HepG2 (cell line): ENCODE results near the gene SNAI3. TPM values are rescaled to one million over a fixed set of nuclear protein-coding genes. Genes with fewer than 3 reads are reported as not detected.
A peak's percentile ranks its signal among the peaks of the same experiment; 100 is the strongest.

Experiments used
- AHR ChIP-seq: IDR thresholded peaks from 2 replicates; pipeline ENCODE4 v1.6.1; 2018; ENCODE audit warnings: missing genetic modification reagents, missing compliant biosample characterization
- ARHGAP35 ChIP-seq: sonication (generic); formaldehyde crosslinking; IDR thresholded peaks from 2 replicates; pipeline ENCODE4 v1.9.0; 2022; ENCODE audit warnings: mild to moderate bottlenecking, inconsistent platforms, moderate library complexity, missing genetic modification reagents, borderline replicate concordance
- CERS6 ChIP-seq: sonication (generic); formaldehyde crosslinking; IDR thresholded peaks from 2 replicates; pipeline ENCODE4 v1.5.0; 2020; ENCODE audit warnings: missing genetic modification reagents
- EEA1 ChIP-seq: sonication (generic); formaldehyde crosslinking; IDR thresholded peaks from 2 replicates; pipeline ENCODE4 v1.5.1; 2020; ENCODE audit warnings: mild to moderate bottlenecking, missing genetic modification reagents, borderline replicate concordance
- EP300 ChIP-seq, 3 experiments: sonication (generic) in 1 of 3; formaldehyde crosslinking in 1 of 3; IDR thresholded peaks; 2 replicates each; pipeline versions ENCODE4 v1.5.1 to v1.6.1; 2011 to 2020; ENCODE audit warnings: low read depth in 2 of 3, low read length in 2 of 3, borderline replicate concordance in 1 of 3, improper control_type of control experiment in 1 of 3, mild to moderate bottlenecking in 1 of 3, missing genetic modification reagents in 1 of 3, moderate library complexity in 1 of 3
- ETS1 ChIP-seq: sonication (generic); formaldehyde crosslinking; IDR thresholded peaks from 2 replicates; pipeline ENCODE4 v1.4.0; 2020; ENCODE audit warnings: missing genetic modification reagents
- PHB2 ChIP-seq: fragments of 450-650 bp; IDR thresholded peaks from 2 replicates; pipeline ENCODE4 v1.6.1; 2018; ENCODE audit not compliant: partially characterized antibody
- RBFOX2 ChIP-seq: fragments of 200-400 bp; formaldehyde crosslinking; IDR thresholded peaks from 2 replicates; pipeline ENCODE4 v1.6.1; 2017; ENCODE audit warnings: low read depth, mild to moderate bottlenecking, low read length
- ZBTB38 ChIP-seq: sonication (generic); formaldehyde crosslinking; IDR thresholded peaks from 2 replicates; pipeline ENCODE4 v1.5.1; 2020; ENCODE audit warnings: mild to moderate bottlenecking, missing genetic modification reagents
- ZFP37 ChIP-seq: sonication (generic); formaldehyde crosslinking; IDR thresholded peaks from 2 replicates; pipeline ENCODE4 v1.4.0; 2020; ENCODE audit warnings: missing genetic modification reagents, borderline replicate concordance
- ZNF296 ChIP-seq: sonication (generic); formaldehyde crosslinking; conservative IDR thresholded peaks from 2 replicates; pipeline ENCODE4 v1.5.0; 2020; ENCODE audit warnings: mild to moderate bottlenecking, missing genetic modification reagents
- ZNF550 ChIP-seq: sonication (generic); formaldehyde crosslinking; IDR thresholded peaks from 2 replicates; pipeline ENCODE4 v1.4.0; 2020; ENCODE audit warnings: mild to moderate bottlenecking, missing genetic modification reagents, borderline replicate concordance
- ZNF564 ChIP-seq: sonication (generic); formaldehyde crosslinking; IDR thresholded peaks from 2 replicates; pipeline ENCODE4 v1.8.1; 2023; ENCODE audit warnings: mild to moderate bottlenecking, missing genetic modification reagents
- ZNF567 ChIP-seq: sonication (generic); formaldehyde crosslinking; IDR thresholded peaks from 2 replicates; pipeline ENCODE4 v1.8.1; 2023; ENCODE audit warnings: mild to moderate bottlenecking, missing genetic modification reagents, borderline replicate concordance
- ZNF75D ChIP-seq: sonication (generic); formaldehyde crosslinking; IDR thresholded peaks from 2 replicates; pipeline ENCODE4 v1.8.1; 2023; ENCODE audit warnings: missing genetic modification reagents, mild to moderate bottlenecking, borderline replicate concordance
- polyA plus RNA-seq, 8 experiments: library from polyadenylated mRNA; depleted of rRNA in 3 of 8; stranded (reverse) in 7 of 8; unstranded in 1 of 8; fragments of >200 nt; fragmentation: Illumina TruSeq in 4 of 8; extraction: Trizol in 4 of 8; gene quantifications; 2 replicates each; pipeline versions ENCODE4 v1.2.1 to v1.2.3, GENCODE V29; 2011 to 2016; ENCODE audit warnings: low read depth in 4 of 8, missing spikeins in 1 of 8, mixed read lengths in 1 of 8; ENCODE audit not compliant: insufficient read depth in 1 of 8
- total RNA-seq, 5 experiments: library from RNA; depleted of rRNA; stranded (reverse); fragments of >200 nt; fragmentation: Illumina TruSeq; extraction: Trizol; gene quantifications; 2 replicates each; pipeline ENCODE4 v1.2.3, GENCODE V29; 2016; ENCODE audit warnings: low read depth in 1 of 5
- TF ChIP-seq, protein P1 (sequence below): sonication (generic); formaldehyde crosslinking; conservative IDR thresholded peaks from 2 replicates; pipeline ENCODE4 v1.4.0; 2020; ENCODE audit warnings: missing genetic modification reagents
- TF ChIP-seq, protein P2 (sequence below): sonication (generic); formaldehyde crosslinking; IDR thresholded peaks from 2 replicates; pipeline ENCODE4 v1.9.0; 2021; ENCODE audit warnings: missing genetic modification reagents, borderline replicate concordance
- TF ChIP-seq, protein P3 (sequence below): sonication (generic); formaldehyde crosslinking; conservative IDR thresholded peaks from 2 replicates; pipeline ENCODE4 v1.8.0; 2022; ENCODE audit warnings: low read depth, missing genetic modification reagents

SNAI3 gene
- total and polyA plus RNA-seq, 2 of the 13 experiments (the other 11 are each of a cell fraction or from before 2014, with no cell fraction given) = 0.09 to 0.18 TPM

- TF ChIP-seq, protein P1, sequence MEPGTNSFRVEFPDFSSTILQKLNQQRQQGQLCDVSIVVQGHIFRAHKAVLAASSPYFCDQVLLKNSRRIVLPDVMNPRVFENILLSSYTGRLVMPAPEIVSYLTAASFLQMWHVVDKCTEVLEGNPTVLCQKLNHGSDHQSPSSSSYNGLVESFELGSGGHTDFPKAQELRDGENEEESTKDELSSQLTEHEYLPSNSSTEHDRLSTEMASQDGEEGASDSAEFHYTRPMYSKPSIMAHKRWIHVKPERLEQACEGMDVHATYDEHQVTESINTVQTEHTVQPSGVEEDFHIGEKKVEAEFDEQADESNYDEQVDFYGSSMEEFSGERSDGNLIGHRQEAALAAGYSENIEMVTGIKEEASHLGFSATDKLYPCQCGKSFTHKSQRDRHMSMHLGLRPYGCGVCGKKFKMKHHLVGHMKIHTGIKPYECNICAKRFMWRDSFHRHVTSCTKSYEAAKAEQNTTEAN (CRISPR knock-in tag) = 0 out of 2 replicates have a peak, but pooled peaks have one; percentile 10
- TF ChIP-seq ZFP37 (CRISPR knock-in tag) (no peak), ZNF75D (no peak), ZNF550 (CRISPR knock-in tag) (0 out of 2 replicates have a peak, but pooled peaks have one; percentile 87), EP300 (IDR thresholded peaks at IDR 0.05; ENCODE audit: low read depth in 2 of 2, low read length in 2 of 2) (peak; percentile 34 to 50; a peak in 2 of 4 replicates), EP300 (CRISPR knock-in tag; IDR thresholded peaks at IDR 0.05; ENCODE audit: borderline replicate concordance) (peak; percentile 9; the same call in 1 of the 2 replicates), RBFOX2 (peak; percentile 79), ZNF564 (no peak), ZBTB38 (peak; percentile 88), ARHGAP35 (peak; percentile 26; the same call in 1 of the 2 replicates), ETS1 (CRISPR knock-in tag) (no peak), CERS6 (CRISPR knock-in tag) (no peak), EEA1 (CRISPR knock-in tag) (peak; percentile 31; the same call in 1 of the 2 replicates), ZNF567 (peak; percentile 51; the same call in 1 of the 2 replicates), AHR (CRISPR knock-in tag) (0 out of 2 replicates have a peak, but pooled peaks have one; percentile 50), ZNF296 (CRISPR knock-in tag) (no peak; the same call in 1 of the 2 replicates), PHB2 (no peak)
- TF ChIP-seq, protein P2, sequence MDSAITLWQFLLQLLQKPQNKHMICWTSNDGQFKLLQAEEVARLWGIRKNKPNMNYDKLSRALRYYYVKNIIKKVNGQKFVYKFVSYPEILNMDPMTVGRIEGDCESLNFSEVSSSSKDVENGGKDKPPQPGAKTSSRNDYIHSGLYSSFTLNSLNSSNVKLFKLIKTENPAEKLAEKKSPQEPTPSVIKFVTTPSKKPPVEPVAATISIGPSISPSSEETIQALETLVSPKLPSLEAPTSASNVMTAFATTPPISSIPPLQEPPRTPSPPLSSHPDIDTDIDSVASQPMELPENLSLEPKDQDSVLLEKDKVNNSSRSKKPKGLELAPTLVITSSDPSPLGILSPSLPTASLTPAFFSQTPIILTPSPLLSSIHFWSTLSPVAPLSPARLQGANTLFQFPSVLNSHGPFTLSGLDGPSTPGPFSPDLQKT (CRISPR knock-in tag) = no peak
- TF ChIP-seq, protein P3, sequence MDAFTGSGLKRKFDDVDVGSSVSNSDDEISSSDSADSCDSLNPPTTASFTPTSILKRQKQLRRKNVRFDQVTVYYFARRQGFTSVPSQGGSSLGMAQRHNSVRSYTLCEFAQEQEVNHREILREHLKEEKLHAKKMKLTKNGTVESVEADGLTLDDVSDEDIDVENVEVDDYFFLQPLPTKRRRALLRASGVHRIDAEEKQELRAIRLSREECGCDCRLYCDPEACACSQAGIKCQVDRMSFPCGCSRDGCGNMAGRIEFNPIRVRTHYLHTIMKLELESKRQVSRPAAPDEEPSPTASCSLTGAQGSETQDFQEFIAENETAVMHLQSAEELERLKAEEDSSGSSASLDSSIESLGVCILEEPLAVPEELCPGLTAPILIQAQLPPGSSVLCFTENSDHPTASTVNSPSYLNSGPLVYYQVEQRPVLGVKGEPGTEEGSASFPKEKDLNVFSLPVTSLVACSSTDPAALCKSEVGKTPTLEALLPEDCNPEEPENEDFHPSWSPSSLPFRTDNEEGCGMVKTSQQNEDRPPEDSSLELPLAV (CRISPR knock-in tag) = no peak
Observed at GRCh38 chr16:88700636-88701482, 14.6 kb upstream of the SNAI3 start (continued).
